Amygdala (tissue), 56 donors: ENCODE measurements around the gene BCAS3.
"Not testable (repeated sequence)": the region's sequence is repeated elsewhere in the genome, so short reads cannot be mapped to it uniquely, and the experiment has no call there.

Experiments
- DNase-seq, 56 donors: peaks; one replicate each; lab custom pipeline; 2025; lab: John Stamatoyannopoulos, UW

BCAS3 gene

GRCh38 chr17:60916043-60916442 is 238.4 kb downstream of the BCAS3 start:
- DNase-seq: no peak

DNA sequence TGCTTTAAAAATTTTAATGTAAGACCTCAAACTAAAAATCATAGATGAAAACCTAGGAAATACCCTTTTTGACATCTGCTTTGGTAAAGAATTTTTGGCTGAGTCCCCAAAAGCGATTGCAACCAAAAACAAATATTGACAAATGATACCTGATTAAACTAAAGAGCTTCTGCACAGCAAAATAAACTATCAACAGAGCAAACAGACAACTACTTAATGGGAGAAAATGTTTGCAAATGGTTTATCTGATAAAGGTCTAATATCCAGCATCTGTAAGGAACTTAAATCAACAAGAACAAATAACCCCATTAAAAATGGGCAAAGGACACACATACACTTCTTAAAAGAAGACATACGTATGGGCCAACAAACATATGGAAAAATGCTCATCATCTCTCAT is 242.5 kb downstream of the BCAS3 start:
- DNase-seq: no peak

DNA sequence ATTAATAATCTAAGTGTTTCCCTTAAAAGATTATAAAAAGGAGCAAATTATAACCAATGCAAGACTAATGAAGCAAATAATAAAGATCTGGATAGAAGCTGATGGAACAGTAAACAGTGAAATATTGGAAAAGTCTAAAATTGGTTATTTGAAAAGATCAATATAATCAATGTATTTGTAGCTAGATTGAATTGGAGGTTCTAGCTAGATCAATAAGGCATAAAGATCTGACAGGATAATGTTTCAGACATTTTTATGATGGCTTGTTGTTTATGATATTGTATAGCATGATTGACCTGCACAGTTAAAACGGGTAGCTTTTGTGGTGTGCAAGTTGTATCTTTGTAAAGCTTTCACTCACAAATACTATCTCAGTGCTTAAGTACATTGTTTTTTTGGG is 245.3 kb downstream of the BCAS3 start:
- no peak for DNase-seq

GRCh38 chr17:60926466-60927183 is 249.0 kb downstream of the BCAS3 start:
- no peak for DNase-seq

DNA sequence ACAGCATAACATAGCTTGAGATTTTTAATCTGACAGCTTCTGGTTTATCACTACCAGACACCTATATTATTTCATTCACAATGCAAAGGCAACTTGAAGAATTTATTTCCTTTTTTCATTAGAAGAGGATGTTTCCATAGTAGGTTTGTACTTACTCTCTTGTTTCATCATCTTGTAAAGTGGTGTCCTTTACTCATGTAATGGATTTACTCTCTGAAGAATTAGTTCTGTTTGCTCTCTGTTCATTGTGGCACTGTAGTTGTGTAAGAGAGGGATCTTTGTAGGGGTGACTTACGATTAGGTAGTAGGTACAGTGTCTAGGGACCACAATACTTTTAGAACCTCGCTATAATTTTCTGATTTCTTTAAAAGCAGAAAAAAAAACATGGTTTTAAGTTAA is 256.1 kb downstream of the BCAS3 start:
- DNase-seq: no peak

GRCh38 chr17:60934723-60935122 is 257.1 kb downstream of the BCAS3 start:
- DNase-seq: no peak

- not testable (repeated sequence) for DNase-seq
These were observed 258.3 kb downstream of the BCAS3 start for GRCh38 chr17:60935991-60936390.

DNA sequence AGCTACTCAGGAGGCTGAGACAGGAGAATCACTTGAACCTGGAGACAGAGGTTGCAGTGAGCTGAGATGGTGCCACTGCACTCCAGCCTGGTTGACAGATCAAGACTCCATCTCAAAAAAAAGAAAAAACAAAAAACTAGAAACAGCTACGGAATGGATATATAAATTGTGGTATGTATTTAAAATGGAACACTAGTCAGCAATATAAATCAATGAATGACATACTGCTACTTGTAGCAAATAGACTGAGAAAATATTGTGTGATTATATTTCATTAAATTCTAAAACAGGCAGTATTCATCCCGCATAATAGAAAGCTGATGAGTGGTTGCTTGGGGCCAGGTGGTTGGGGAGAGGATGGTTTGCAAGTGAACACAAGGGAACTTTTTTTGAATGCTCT is 261.7 kb downstream of the BCAS3 start:
- no peak for DNase-seq

- peak in 3 of 56 donors; percentile 1 to 15 (median 10) for DNase-seq
These were observed 263.4 kb downstream of the BCAS3 start for GRCh38 chr17:60941028-60941427.

- no peak for DNase-seq
These were observed 263.9 kb downstream of the BCAS3 start for GRCh38 chr17:60941571-60941970.

GRCh38 chr17:60944751-60945150 is 267.1 kb downstream of the BCAS3 start:
- DNase-seq: no peak

- DNase-seq: no peak
These were observed 269.4 kb downstream of the BCAS3 start for GRCh38 chr17:60947100-60947499.

DNA sequence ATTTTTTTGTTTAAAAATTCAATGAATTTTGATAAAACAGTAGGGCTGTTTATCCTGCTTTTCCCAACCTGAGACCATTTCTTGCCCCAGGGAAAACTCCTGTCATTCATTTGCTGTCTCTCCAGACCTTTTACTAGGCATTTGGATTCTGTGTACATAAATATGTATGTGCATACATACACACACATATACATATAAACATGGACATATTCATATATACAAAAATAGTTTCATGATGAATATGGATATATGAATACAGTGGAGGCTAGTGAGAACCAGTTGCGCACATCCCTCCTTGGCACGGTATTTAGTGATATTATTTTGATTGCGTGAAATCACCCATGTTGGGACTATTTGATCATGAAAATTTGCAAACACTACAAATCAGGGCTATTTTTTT is 269.9 kb downstream of the BCAS3 start:
- no peak for DNase-seq

DNA sequence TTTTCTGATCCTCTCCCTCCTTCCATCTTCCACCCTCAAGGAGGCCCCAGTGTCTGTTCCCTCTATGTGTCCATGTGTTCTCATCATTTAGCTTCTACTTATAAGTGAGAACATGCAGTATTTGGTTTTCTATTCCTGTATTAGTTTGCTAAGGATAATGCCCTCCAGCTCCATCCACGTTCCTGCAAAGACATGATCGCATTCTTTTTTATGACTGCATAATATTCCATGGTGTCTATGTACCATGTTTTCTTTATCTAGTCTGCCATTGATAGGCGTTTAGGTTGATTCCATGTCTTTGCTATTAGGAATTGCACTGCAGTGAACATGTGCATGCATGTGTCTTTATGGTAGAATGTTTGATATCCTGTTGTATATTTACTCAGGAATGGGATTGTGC is 275.1 kb downstream of the BCAS3 start:
- DNase-seq: no peak

DNA sequence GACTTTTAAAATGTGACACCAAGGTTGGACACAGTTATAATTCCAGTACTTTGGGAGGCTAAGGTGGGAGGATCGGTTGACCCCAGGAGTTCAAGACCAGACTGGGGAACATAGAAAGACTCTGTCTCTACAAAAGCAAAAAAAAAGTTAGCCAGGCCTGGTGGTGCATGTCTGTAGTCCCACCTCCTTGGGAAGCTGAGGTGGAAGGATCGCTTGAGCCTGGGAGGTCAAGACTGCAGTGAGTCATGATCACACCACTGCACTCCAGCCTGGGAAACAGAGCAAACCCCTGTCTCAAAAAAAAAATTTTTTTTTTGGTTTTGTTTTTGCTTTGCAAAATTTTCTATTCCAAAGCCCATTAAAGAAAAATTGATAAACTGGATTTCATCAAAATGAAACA is 281.4 kb downstream of the BCAS3 start:
- DNase-seq: no peak

- no peak for DNase-seq
These were observed 282.0 kb downstream of the BCAS3 start for GRCh38 chr17:60959696-60960095.

DNA sequence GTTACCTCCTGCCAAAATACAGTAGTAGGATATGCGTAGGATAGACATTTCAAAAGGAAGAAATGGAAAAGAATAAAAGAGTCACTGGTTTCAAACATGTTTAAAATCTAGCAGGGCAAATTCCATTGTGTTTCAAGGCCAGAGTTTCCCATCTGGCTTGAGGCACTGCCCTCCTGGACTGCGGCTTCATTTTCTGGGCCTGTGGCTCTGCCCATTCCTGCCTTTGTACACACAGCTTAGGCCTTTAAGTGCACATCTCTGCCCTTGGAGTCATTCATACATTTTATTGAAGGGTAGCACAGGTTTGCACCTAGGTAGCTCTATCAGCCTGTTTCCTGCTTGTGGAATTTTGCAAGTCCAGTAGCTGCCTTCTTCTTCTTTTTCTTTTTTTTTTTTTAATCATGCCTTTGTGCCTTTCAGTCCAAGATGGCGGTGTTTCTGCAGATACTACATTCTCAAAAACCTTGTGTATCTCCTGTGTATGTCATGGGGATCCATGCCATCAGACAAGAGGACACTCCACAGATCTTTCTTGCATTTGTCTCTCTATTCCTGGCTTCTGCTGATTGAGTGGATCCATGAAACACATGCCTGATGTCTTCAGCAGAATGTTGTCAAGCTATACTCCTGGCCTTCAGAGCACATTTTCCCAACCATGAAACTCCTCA is 282.9 kb downstream of the BCAS3 start:
- DNase-seq: no peak

DNA sequence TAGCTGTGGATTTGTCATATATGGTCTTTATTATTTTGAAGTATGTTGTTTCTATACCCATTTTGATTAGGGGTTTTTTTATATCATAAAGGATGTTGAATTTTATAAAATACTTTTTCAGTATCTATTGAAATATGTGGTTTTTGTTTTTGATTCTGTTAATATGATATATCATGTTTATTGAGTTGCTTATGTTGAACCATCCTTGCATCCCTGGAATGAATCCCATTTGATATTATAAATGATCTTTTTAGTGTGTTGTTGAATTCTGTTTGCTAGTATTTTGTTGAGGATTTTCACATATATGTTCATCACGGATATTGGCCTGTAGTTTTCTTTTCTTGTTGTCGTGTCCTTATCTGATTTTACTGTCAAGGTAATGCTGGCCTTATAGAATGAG is 286.5 kb downstream of the BCAS3 start:
- DNase-seq: no peak

DNA sequence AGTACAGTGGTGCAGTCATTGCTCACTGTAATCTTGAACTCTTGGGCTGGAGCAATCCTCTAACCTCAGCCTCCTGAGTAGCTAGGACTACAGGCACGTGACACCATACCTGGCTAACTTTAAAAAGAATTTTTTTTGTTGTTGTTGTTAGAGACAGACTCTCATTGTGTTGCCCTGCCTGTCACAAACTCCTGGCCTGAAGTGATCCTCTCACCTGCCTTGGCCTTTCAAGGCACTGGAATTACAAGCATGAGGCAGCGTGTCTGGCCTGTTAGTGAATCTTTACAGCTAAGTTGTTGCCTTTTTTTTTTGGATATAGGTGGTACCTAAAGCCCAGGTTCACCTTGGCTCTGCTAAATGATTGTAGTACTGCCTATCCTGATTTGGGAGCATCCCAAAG is 290.6 kb downstream of the BCAS3 start:
- no peak for DNase-seq

- DNase-seq: no peak
These were observed 291.9 kb downstream of the BCAS3 start for GRCh38 chr17:60969500-60970037.

DNA sequence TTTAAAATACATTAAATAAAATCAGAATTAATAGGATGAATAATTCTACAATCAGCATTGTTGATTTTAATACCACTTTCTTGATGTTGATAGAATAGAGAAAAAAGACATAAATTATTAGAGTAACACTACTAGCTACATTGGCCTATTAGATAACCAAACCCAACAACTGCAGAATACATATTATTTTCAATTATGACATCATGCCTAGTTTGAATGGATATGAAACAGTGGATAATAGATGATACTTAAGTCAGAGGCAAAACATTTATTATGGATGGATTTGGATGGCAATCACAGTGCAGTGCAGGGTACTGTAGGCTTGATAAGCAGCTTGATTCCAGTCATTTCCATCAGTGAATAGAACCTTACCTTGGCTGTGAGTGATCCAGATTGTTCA is 293.1 kb downstream of the BCAS3 start:
- no peak for DNase-seq
